ENCODE measurements around the gene TAPT1. TPM values are rescaled to one million over a fixed set of nuclear protein-coding genes. Genes with fewer than 3 reads are reported as not detected.

The TAPT1 gene
- polyA plus RNA-seq, 1 of the 3 experiments (the other 2 are of a cell fraction) = 6.2 TPM

DNA sequence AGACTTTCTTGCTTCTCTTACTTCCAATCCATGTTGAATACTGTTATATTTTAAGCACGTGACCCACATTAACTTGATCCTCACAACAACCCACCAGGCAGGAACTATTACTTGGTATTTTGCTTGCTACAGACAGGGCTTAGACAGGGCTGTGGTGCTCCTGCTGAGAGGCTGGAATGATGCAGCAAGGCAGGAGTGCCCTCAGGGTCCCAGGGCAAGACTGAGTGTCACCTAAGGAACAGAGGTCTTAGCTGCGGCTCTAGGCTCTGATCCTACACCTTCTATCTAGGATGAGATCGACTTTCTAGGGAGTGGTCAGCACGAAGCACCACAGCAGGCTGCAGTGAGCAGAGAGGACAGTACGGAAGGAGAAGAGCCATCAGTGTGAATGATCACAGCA lies 20.0 kb downstream of the TAPT1 start:
- ChIA-PET POLR2A (no interaction called here), CTCF (interaction anchor here (0.6 to 3.7 kb wide), 40 partner anchors 8 to 727 kb away, joined by 3 to 23 read pairs (median 4); no protein-coding TSS in a partner anchor)
- Histone ChIP-seq H3K27ac (ENCODE audit: low read depth in 2 of 2, low read length in 1 of 2) (no peak overlapping the region), H3K9me3 (no peaks in the 10 kb centered on the region), H3K36me3 (replicated peaks in 1 of 2; ENCODE audit: control insufficient read depth in 1 of 2, insufficient read depth in 2 of 2, low read length in 1 of 2) (peaks cover 5 to 20% of the 10 kb centered on the region in 2 experiments), H3K4me3 (ENCODE audit: low read depth in 2 of 2, low read length in 1 of 2) (no peak overlapping the region), H3K9ac (no peak overlapping the region), H3K79me2 (ENCODE audit: insufficient read depth) (no peaks in the 10 kb centered on the region; the same call in 1 of the 2 replicates), H2AFZ (ENCODE audit: low read depth) (no peak overlapping the region), H3K27me3 (ENCODE audit: insufficient read depth) (no peaks in the 10 kb centered on the region), H3K4me2 (no peak overlapping the region), H3K9me2 (no peaks in the 10 kb centered on the region), H3F3A (replicated peaks; ENCODE audit: insufficient read depth) (no peaks in the 10 kb centered on the region), H4K20me1 (ENCODE audit: insufficient read depth) (no peaks in the 10 kb centered on the region), H3K4me1 (ENCODE audit: control insufficient read depth in 1 of 2, insufficient read depth in 2 of 2, low read depth in 1 of 2, low read length in 1 of 2) (no peaks in the 10 kb centered on the region; a peak in 2 of 4 replicates)
- TF ChIP-seq RXRA (IDR thresholded peaks at IDR 0.05; ENCODE audit: borderline replicate concordance, low read depth) (no peak), FOSL2 (IDR thresholded peaks at IDR 0.05; ENCODE audit: borderline replicate concordance, low read depth) (no peak), FOXM1 (IDR thresholded peaks at IDR 0.05; ENCODE audit: low read depth) (no peak), SMC3 (IDR thresholded peaks at IDR 0.05; ENCODE audit: low read depth, low read length) (no peak), RAD21 (IDR thresholded peaks at IDR 0.05; ENCODE audit: low read length) (no peak), EZH2phosphoT487 (IDR thresholded peaks at IDR 0.05; ENCODE audit: borderline replicate concordance, low read depth) (no peak), TCF12 (IDR thresholded peaks at IDR 0.05) (no peak), SIN3A (IDR thresholded peaks at IDR 0.05; ENCODE audit: borderline replicate concordance, low read depth, low read length) (no peak), GABPA (IDR thresholded peaks at IDR 0.05; ENCODE audit: low read depth) (no peak), NFIC (IDR thresholded peaks at IDR 0.05; ENCODE audit: borderline replicate concordance) (no peak), ELF1 (IDR thresholded peaks at IDR 0.05) (no peak), TEAD4 (IDR thresholded peaks at IDR 0.05; ENCODE audit: borderline replicate concordance, insufficient read depth) (no peak), MXI1 (IDR thresholded peaks at IDR 0.05; ENCODE audit: low read depth, low read length) (no peak)
- TF ChIP-seq, protein P1, sequence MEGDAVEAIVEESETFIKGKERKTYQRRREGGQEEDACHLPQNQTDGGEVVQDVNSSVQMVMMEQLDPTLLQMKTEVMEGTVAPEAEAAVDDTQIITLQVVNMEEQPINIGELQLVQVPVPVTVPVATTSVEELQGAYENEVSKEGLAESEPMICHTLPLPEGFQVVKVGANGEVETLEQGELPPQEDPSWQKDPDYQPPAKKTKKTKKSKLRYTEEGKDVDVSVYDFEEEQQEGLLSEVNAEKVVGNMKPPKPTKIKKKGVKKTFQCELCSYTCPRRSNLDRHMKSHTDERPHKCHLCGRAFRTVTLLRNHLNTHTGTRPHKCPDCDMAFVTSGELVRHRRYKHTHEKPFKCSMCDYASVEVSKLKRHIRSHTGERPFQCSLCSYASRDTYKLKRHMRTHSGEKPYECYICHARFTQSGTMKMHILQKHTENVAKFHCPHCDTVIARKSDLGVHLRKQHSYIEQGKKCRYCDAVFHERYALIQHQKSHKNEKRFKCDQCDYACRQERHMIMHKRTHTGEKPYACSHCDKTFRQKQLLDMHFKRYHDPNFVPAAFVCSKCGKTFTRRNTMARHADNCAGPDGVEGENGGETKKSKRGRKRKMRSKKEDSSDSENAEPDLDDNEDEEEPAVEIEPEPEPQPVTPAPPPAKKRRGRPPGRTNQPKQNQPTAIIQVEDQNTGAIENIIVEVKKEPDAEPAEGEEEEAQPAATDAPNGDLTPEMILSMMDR (IDR thresholded peaks at IDR 0.05) = no peak
- TF ChIP-seq, protein P2, sequence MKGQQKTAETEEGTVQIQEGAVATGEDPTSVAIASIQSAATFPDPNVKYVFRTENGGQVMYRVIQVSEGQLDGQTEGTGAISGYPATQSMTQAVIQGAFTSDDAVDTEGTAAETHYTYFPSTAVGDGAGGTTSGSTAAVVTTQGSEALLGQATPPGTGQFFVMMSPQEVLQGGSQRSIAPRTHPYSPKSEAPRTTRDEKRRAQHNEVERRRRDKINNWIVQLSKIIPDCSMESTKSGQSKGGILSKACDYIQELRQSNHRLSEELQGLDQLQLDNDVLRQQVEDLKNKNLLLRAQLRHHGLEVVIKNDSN (IDR thresholded peaks at IDR 0.05; ENCODE audit: borderline replicate concordance, low read depth) = no peak
- TF ChIP-seq, protein P3, sequence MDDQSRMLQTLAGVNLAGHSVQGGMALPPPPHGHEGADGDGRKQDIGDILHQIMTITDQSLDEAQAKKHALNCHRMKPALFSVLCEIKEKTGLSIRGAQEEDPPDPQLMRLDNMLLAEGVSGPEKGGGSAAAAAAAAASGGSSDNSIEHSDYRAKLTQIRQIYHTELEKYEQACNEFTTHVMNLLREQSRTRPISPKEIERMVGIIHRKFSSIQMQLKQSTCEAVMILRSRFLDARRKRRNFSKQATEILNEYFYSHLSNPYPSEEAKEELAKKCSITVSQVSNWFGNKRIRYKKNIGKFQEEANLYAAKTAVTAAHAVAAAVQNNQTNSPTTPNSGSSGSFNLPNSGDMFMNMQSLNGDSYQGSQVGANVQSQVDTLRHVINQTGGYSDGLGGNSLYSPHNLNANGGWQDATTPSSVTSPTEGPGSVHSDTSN (IDR thresholded peaks at IDR 0.05) = no peak
- no peak for DNase-seq
- WGBS (ENCODE audit: low lambda C conversion rate) = 94% methylated on average over 5 of the region's 5 CpGs
